ENCODE data around the gene ABO. TPM values are rescaled to one million over a fixed set of nuclear protein-coding genes. Genes with fewer than 3 reads are reported as not detected.

ABO gene
- total and polyA plus RNA-seq, 10 of the 15 experiments (the other 5 are each of a cell fraction or from before 2014, with no cell fraction given), result 0.10 TPM; not detected in 9

DNA sequence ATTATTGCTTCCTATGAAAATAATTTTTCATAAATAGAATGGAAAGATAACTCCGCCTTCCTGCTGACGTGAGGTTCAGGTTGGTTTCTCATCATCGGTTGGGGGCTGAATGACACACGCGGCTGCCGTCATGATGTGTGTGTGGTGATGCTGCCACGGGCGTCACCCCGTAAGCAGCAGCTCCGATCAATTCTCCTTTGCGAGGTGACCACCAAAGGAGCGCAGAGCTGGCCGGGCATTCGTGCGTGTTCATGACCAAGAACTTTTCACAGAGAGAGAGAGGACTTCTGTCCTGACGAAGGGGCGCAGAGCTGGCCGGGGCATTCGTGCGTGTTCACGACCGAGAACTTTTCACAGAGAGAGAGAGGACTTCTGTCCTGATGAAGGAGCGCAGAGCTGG, 30.7 kb upstream of the ABO start:
- SMC1A ChIA-PET (ENCODE audit: uncharacterized antibody, unreplicated experiment), result no interaction called here
- Histone ChIP-seq H4K20me1 (ENCODE audit: control insufficient read depth, insufficient read depth) (no peaks in the 10 kb centered on the region), H3K27me3 (replicated peaks in 1 of 2; ENCODE audit: control insufficient read depth in 2 of 2, insufficient read depth in 2 of 2, low read length in 1 of 2) (no peaks in the 10 kb centered on the region; a peak in 1 of 4 replicates), H3K9me3 (replicated peaks; ENCODE audit: control insufficient read depth, insufficient read depth, low read length) (no peaks in the 10 kb centered on the region; the same call in 2 of the 3 replicates), H3K4me1 (ENCODE audit: control insufficient read depth, insufficient read depth, low read length) (no peaks in the 10 kb centered on the region), H2AFZ (ENCODE audit: control insufficient read depth, low read depth, low read length) (no peak overlapping the region), H3K79me2 (ENCODE audit: control insufficient read depth, insufficient read depth, low read length) (no peaks in the 10 kb centered on the region), H3K9ac (ENCODE audit: control insufficient read depth, insufficient read depth, low read length) (no peak overlapping the region), H3K4me2 (ENCODE audit: control insufficient read depth, insufficient read depth) (no peak overlapping the region), H3K36me3 (ENCODE audit: control insufficient read depth in 2 of 2, insufficient read depth in 2 of 2, low read length in 1 of 2) (no peaks in the 10 kb centered on the region), H3K4me3 (no peak overlapping the region), H3K27ac (ENCODE audit: control insufficient read depth, insufficient read depth) (no peak overlapping the region)
- intact Hi-C loops (cut with micrococcal nuclease; ENCODE audit: unreplicated experiment) (no loop called here), in situ Hi-C loops (cut with MboI) (no loop called here)
- 59% methylated on average over 16 of the region's 23 CpGs for WGBS (ENCODE audit: insufficient coverage, insufficient replicate concordance, low lambda C conversion rate, missing lambda C conversion rate)
- DNase-seq (ENCODE audit: low read depth, low spot score) (no peak), FAIRE-seq (no peak), ATAC-seq (no peak)
- RAD21 ChIA-PET (ENCODE audit: unreplicated experiment), result no interaction called here
- TF ChIP-seq, protein P1, sequence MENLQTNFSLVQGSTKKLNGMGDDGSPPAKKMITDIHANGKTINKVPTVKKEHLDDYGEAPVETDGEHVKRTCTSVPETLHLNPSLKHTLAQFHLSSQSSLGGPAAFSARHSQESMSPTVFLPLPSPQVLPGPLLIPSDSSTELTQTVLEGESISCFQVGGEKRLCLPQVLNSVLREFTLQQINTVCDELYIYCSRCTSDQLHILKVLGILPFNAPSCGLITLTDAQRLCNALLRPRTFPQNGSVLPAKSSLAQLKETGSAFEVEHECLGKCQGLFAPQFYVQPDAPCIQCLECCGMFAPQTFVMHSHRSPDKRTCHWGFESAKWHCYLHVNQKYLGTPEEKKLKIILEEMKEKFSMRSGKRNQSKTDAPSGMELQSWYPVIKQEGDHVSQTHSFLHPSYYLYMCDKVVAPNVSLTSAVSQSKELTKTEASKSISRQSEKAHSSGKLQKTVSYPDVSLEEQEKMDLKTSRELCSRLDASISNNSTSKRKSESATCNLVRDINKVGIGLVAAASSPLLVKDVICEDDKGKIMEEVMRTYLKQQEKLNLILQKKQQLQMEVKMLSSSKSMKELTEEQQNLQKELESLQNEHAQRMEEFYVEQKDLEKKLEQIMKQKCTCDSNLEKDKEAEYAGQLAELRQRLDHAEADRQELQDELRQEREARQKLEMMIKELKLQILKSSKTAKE (IDR thresholded peaks at IDR 0.05; ENCODE audit: low read depth, poor library complexity, severe bottlenecking), result no peak
- no peak for TF ChIP-seq CHD4 (IDR thresholded peaks at IDR 0.05)
- no peak for TF ChIP-seq FOXK2 (IDR thresholded peaks at IDR 0.05)
- CTCF ChIA-PET, result no interaction called here
- POLR2A ChIA-PET, result no interaction called here
- BruUV-seq (replicated peaks), result no TSS peak

DNA sequence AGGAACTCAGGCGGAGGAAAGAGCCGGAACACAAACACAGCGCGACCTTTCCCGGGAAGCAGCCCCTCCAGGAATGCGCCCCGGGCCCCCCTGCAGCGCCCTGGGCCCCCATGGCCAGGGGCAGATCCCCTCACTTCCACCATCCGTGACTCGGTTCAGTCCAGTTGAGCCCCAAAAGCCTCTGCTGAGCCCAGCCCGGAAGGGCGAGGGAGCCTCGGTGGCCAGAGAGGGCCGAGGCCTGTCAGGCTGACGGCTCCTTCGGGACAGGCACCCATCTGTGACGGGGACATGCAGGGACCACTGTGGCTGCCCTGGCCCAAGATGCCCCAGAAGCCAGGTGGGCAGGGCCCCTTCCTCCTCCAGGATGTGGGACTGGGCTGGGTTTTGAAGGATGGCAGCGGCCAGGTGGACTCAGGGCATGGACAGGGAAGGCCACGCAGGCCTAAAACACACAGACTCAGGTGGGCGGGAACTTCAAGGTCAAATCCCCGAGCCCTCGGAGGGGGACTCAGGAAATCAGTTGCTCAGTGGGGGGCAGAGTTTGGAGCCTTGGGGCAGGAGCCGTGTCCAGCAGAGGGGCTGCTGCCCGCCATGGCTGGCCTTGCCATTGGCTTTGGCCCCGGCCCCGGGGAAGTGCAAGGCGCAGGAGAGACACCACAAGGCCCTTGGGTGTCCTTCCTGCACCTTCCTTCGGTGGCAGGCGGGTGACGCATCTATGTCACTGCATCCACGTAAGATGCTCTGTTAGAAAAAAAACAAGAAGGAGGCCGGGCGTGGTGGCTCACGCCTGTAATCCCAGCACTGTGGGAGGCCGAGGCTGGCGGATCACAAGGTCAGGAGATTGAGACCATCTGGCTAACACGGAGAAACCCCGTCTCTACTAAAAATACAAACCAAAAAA, 29.7 kb upstream of the ABO start:
- 49% methylated on average over 36 of the region's 38 CpGs for whole genome bisulfite sequencing (ENCODE audit: insufficient coverage, insufficient replicate concordance, low lambda C conversion rate, missing lambda C conversion rate)
- no peak for TF ChIP-seq SP1 (IDR thresholded peaks at IDR 0.05; ENCODE audit: low read depth, low read length)
- TF ChIP-seq, protein P2, sequence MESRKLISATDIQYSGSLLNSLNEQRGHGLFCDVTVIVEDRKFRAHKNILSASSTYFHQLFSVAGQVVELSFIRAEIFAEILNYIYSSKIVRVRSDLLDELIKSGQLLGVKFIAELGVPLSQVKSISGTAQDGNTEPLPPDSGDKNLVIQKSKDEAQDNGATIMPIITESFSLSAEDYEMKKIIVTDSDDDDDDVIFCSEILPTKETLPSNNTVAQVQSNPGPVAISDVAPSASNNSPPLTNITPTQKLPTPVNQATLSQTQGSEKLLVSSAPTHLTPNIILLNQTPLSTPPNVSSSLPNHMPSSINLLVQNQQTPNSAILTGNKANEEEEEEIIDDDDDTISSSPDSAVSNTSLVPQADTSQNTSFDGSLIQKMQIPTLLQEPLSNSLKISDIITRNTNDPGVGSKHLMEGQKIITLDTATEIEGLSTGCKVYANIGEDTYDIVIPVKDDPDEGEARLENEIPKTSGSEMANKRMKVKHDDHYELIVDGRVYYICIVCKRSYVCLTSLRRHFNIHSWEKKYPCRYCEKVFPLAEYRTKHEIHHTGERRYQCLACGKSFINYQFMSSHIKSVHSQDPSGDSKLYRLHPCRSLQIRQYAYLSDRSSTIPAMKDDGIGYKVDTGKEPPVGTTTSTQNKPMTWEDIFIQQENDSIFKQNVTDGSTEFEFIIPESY (IDR thresholded peaks at IDR 0.05), result no peak
- TF ChIP-seq ZNF24 (IDR thresholded peaks at IDR 0.05), result no peak
- TF ChIP-seq, protein P3, sequence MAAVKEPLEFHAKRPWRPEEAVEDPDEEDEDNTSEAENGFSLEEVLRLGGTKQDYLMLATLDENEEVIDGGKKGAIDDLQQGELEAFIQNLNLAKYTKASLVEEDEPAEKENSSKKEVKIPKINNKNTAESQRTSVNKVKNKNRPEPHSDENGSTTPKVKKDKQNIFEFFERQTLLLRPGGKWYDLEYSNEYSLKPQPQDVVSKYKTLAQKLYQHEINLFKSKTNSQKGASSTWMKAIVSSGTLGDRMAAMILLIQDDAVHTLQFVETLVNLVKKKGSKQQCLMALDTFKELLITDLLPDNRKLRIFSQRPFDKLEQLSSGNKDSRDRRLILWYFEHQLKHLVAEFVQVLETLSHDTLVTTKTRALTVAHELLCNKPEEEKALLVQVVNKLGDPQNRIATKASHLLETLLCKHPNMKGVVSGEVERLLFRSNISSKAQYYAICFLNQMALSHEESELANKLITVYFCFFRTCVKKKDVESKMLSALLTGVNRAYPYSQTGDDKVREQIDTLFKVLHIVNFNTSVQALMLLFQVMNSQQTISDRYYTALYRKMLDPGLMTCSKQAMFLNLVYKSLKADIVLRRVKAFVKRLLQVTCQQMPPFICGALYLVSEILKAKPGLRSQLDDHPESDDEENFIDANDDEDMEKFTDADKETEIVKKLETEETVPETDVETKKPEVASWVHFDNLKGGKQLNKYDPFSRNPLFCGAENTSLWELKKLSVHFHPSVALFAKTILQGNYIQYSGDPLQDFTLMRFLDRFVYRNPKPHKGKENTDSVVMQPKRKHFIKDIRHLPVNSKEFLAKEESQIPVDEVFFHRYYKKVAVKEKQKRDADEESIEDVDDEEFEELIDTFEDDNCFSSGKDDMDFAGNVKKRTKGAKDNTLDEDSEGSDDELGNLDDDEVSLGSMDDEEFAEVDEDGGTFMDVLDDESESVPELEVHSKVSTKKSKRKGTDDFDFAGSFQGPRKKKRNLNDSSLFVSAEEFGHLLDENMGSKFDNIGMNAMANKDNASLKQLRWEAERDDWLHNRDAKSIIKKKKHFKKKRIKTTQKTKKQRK (IDR thresholded peaks at IDR 0.05; ENCODE audit: low read depth, low read length), result no peak
- no peak for TF ChIP-seq YBX1 (IDR thresholded peaks at IDR 0.05)

More for the DNA sequence above, 29.7 kb upstream of the ABO start:
- Histone ChIP-seq H2AFZ (ENCODE audit: control insufficient read depth, low read depth, low read length) (no peak overlapping the region), H3K27me3 (replicated peaks in 1 of 2; ENCODE audit: control insufficient read depth in 2 of 2, insufficient read depth in 2 of 2, low read length in 1 of 2) (no peaks in the 10 kb centered on the region; a peak in 2 of 4 replicates), H3K4me2 (ENCODE audit: control insufficient read depth, insufficient read depth) (no peak overlapping the region), H3K36me3 (ENCODE audit: control insufficient read depth in 2 of 2, insufficient read depth in 2 of 2, low read length in 1 of 2) (no peaks in the 10 kb centered on the region), H4K20me1 (ENCODE audit: control insufficient read depth, insufficient read depth) (no peaks in the 10 kb centered on the region), H3K79me2 (ENCODE audit: control insufficient read depth, insufficient read depth, low read length) (no peaks in the 10 kb centered on the region), H3K9ac (ENCODE audit: control insufficient read depth, insufficient read depth, low read length) (no peak overlapping the region), H3K4me1 (ENCODE audit: control insufficient read depth, insufficient read depth, low read length) (no peaks in the 10 kb centered on the region), H3K9me3 (replicated peaks; ENCODE audit: control insufficient read depth, insufficient read depth, low read length) (no peaks in the 10 kb centered on the region; the same call in 2 of the 3 replicates), H3K27ac (ENCODE audit: control insufficient read depth, insufficient read depth) (no peak overlapping the region), H3K4me3 (no peak overlapping the region)
- intact Hi-C loops (cut with micrococcal nuclease; ENCODE audit: unreplicated experiment) (no loop called here), in situ Hi-C loops (cut with MboI) (no loop called here)
- DNase-seq (ENCODE audit: low read depth, low spot score) (no peak), ATAC-seq (no peak), FAIRE-seq (no peak)
- CTCF ChIA-PET, result no interaction called here
- RAD21 ChIA-PET (ENCODE audit: unreplicated experiment), result no interaction called here
- SMC1A ChIA-PET (ENCODE audit: uncharacterized antibody, unreplicated experiment), result no interaction called here
- POLR2A ChIA-PET, result no interaction called here
- BruUV-seq (replicated peaks), result no TSS peak

Data from GM12878 (cell line).